ENCODE results near the gene SEPTIN2. TPM values are rescaled to one million over a fixed set of nuclear protein-coding genes. Genes with fewer than 3 reads are reported as not detected.
"Not testable (repeated sequence)": the region's sequence is repeated elsewhere in the genome, so short reads cannot be mapped to it uniquely, and the experiment has no call there.

The SEPTIN2 gene
- total and polyA plus RNA-seq, 2 donors (not counting 3 experiments of a cell fraction or from before 2014, with no cell fraction given) = 427 to 512 TPM

DNA sequence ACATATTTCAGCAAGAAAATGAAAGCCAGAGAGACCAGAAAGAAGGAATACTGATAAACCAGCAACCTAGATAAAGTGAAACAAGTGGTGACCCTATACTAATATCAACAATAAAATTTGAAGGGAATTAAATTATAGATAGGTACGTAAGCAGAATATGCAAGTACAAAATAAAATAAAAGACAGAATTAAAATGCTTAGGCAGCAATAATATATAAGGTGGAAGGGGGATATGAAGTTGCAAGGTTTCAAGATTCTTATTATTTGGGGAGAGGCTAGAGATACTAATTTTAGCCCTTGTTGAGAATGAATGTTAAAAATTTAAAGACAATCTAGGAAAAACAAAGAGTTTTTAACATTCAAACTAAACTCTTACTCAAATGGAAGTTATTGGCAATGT, 39.8 kb upstream of the SEPTIN2 start:
- Histone ChIP-seq H3K4me2 (ENCODE audit: insufficient read depth, low read length) (no peak overlapping the region), H2AFZ (ENCODE audit: low read depth, low read length) (no peak overlapping the region), H3K27ac (ENCODE audit: insufficient read depth, low read depth, low read length) (no peak overlapping the region), H3K4me1 (ENCODE audit: control insufficient read depth, extremely low read depth, insufficient read depth, low read length) (peaks cover 14% of the 10 kb centered on the region), H3K4me3 (replicated peaks in 1 of 3; ENCODE audit: insufficient read depth in 1 of 3, low read depth in 1 of 3, low read length in 3 of 3) (no peak overlapping the region), H3K79me2 (ENCODE audit: control insufficient read depth, insufficient read depth, low read length) (peaks cover 54% of the 10 kb centered on the region), H3K9me1 (replicated peaks; ENCODE audit: control insufficient read depth, extremely low read depth, insufficient read depth, low read length) (no peaks in the 10 kb centered on the region), H4K20me1 (replicated peaks; ENCODE audit: control insufficient read depth, extremely low read depth, insufficient read depth, low read length) (peaks cover 5% of the 10 kb centered on the region), H3K36me3 (ENCODE audit: control insufficient read depth in 2 of 2, extremely low read depth in 1 of 2, insufficient read depth in 2 of 2, low read length in 2 of 2) (no peaks in the 10 kb centered on the region), H3K27me3 (ENCODE audit: control insufficient read depth in 2 of 2, insufficient read depth in 2 of 2, low read length in 2 of 2) (no peaks in the 10 kb centered on the region), H3K9me3 (replicated peaks; ENCODE audit: control insufficient read depth, insufficient read depth, low read length) (no peaks in the 10 kb centered on the region), H3K9ac (replicated peaks; ENCODE audit: extremely low read depth, insufficient read depth, low read length) (no peak overlapping the region)
- dilution Hi-C loops (cut with MboI; ENCODE audit: extremely low pct_ligation_motif_present, low sequenced_read_pairs) = no loop called here
- FAIRE-seq (no peak), DNase-seq (ENCODE audit: low read depth, low spot score) (no peak)
- ChIA-PET POLR2A (no interaction called here), CTCF (interaction anchor here (0.7 to 1.1 kb wide), 4 partner anchors 8 to 425 kb away, joined by 3 to 4 read pairs (median 4); partner anchors contain the start of gene SEPTIN2)
- intact Hi-C loops (cut with micrococcal nuclease) = no loop called here
- BruUV-seq (replicated peaks) = no TSS peak
- TF ChIP-seq MYC (IDR thresholded peaks at IDR 0.05; ENCODE audit: low read depth, low read length) (no peak), CTCF (IDR thresholded peaks at IDR 0.05; ENCODE audit: extremely low read depth in 1 of 2, insufficient read depth in 1 of 2, low read depth in 1 of 2, low read length in 2 of 2) (no peak)

DNA sequence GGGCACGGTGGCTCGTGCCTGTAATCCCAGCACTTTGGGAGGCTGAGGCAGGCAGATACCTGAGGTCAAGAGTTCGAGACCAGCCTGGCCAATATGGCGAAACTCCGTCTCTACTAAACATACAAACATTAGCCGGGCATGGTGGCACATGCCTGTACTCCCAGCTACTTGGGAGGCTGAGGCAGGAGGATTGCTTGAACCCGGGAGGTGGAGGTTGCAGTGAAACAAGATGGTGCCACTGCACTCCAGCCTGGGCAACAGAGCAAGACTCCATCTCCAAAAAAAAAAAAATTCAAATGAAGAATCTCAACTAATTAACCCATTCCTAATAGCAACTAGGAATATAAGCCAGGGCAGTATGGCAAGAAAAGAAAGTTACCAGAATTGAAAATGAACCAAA, 37.4 kb upstream of the SEPTIN2 start:
- H3K9me3 ChIP-seq (replicated peaks; ENCODE audit: control insufficient read depth, insufficient read depth, low read length); dilution Hi-C loops (cut with MboI; ENCODE audit: extremely low pct_ligation_motif_present, low sequenced_read_pairs); POLR2A ChIA-PET; H2AFZ ChIP-seq (ENCODE audit: low read depth, low read length); H3K4me2 ChIP-seq (ENCODE audit: insufficient read depth, low read length); H3K27ac ChIP-seq (ENCODE audit: insufficient read depth, low read depth, low read length); DNase-seq (ENCODE audit: low read depth, low spot score); H3K27me3 ChIP-seq (ENCODE audit: control insufficient read depth in 2 of 2, insufficient read depth in 2 of 2, low read length in 2 of 2); BruUV-seq (replicated peaks); H3K4me1 ChIP-seq (ENCODE audit: control insufficient read depth, extremely low read depth, insufficient read depth, low read length); FAIRE-seq; H3K4me3 ChIP-seq (replicated peaks in 1 of 3; ENCODE audit: insufficient read depth in 1 of 3, low read depth in 1 of 3, low read length in 3 of 3); H3K9ac ChIP-seq (replicated peaks; ENCODE audit: extremely low read depth, insufficient read depth, low read length); H3K36me3 ChIP-seq (ENCODE audit: control insufficient read depth in 2 of 2, extremely low read depth in 1 of 2, insufficient read depth in 2 of 2, low read length in 2 of 2); intact Hi-C loops (cut with micrococcal nuclease); CTCF ChIA-PET; H3K9me1 ChIP-seq (replicated peaks; ENCODE audit: control insufficient read depth, extremely low read depth, insufficient read depth, low read length); H4K20me1 ChIP-seq (replicated peaks; ENCODE audit: control insufficient read depth, extremely low read depth, insufficient read depth, low read length): not testable (repeated sequence)
- H3K79me2 ChIP-seq (ENCODE audit: control insufficient read depth, insufficient read depth, low read length) = peaks cover 56% of the 10 kb centered on the region
